AG08396 (cell line): ENCODE results near the gene ULK2.

ENCODE experiments used
- DNase-seq: peaks from one replicate; pipeline ENCODE4 v3.0.0; 2012; ENCODE audit warnings: low spot score, mixed read lengths

ULK2 gene

DNA sequence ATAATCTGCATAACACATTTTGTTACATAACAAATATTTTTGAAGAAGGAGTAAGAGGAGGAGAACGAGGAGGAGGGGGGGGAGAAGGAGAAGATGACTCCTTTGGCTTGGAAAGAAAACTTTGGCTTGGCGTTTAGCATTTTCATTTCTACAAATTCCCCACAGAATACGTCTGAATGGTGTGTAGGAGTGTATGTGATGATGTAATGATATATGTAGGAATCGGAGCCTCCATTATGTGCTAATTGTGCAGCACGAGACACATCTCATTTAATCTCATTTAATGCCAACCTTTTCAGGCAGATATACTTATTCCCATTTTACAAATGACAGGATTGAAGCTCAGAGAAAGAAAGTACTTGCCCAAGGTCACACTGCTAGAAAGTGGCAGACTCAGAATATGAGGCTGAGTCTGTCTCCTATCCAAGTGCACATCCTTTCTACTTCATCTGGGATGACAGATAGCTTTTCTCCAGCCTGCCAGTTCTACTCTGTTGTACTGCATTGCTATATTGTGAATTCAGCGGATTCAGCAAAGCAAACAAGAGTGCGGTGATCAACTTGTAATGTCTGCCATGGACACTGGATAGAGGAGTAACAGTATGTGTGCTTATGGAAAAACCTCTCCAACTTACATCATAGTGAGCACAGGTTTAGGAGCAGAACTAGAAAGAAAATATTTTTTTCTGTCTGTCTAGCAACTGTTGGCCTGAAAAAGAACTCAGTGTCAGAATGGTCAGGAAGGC lies 140.9 kb downstream of the ULK2 start:
- no peak for DNase-seq

DNA sequence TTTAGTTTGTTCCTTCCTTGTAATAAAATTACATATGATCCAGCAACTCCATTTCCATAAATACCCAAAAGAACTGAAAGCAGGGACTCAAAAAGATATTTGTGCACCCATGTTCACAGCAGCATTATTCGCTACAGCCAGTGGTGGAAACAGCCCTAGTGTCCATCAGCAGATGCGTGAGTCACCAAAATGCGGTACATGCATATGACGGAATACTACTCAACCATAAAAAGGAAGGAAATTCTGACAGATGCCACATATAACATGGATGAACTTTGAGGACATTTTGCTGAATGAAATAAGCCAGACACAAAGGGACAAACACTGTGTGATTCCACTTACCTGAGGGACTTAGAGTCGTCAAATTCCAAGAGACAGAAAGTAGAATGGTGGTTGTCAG lies 142.2 kb downstream of the ULK2 start:
- no peak for DNase-seq

DNA sequence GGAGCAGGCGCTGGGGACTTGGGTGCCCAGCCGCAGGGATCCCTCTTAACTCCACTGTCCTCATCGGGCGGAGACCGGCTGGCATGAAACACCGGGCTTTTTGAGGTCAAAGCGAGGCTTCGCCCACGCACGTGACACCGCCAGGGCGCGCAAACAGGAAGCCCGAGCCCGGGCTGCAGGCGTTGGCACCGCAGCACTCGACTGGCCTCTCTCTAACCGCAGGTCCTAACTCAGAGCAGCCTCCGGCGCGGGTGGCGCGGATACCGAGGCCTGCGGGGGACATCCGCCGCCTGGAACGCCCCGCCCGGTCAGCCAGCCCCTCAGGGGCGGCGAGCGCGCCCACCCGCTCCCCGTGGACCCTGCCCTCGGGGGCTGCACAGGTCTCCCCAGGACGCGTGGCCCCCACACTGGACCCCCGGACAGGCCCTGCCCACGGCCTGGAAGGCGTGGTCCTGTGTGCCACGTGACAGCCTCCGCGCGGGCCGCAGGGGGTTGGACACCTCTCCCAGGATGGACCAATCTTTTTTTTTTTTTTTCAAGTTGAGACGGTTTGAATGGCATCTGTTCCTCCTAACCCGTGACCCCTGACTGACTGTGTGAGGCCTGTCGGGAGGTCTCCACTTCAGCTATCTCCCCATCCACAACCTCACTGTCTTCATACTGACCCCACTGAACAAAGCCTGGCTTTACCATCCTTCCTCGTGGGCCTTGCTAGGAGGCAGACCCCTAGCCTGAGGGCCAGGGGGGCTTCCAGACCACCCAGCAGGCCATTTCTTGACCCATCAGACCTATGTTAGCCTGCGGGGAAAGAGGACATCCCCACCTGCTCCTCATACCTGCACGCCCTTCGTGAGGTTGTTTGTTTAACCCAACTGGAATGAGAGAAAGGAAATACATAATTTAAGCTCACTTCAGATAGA lies 143.0 kb downstream of the ULK2 start:
- DNase-seq, result no peak

DNA sequence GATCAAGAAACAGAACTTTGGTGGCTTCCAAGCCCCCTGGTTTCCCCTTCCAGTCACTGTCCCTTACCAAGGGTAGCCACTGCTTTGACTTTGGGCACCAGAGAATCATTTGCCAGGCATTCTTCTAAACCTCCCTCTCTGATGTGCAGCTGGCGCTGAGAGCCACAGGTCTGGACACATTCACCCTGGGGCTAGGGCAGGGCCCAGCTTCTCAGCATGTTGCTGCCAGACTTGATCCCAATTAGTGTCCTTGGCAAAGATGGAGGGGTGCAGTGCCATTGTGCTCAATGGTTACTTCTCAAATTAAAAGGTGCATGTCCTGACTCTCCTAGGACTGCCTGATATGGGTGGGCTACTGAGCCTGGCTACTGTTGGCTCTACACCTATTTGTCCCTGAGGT lies 143.8 kb downstream of the ULK2 start:
- no peak for DNase-seq
